GM19193 (cell line): ENCODE results near the gene FBN3.

Experiments
- POLR2A ChIP-seq: IDR thresholded peaks from 4 replicates; pipeline ENCODE4 v1.6.1; 2011; ENCODE audit not compliant: insufficient read depth, insufficient read length; ENCODE audit errors: extremely low read depth

Gene FBN3

GRCh38 chr19:8135946-8136618 is 13.3 kb downstream of the FBN3 start:
- TF ChIP-seq POLR2A, result no peak

- no peak for TF ChIP-seq POLR2A
These were observed 16.4 kb downstream of the FBN3 start for GRCh38 chr19:8132858-8133458.

GRCh38 chr19:8131517-8131916 is 17.9 kb downstream of the FBN3 start:
- TF ChIP-seq POLR2A, result no peak

- no peak for TF ChIP-seq POLR2A
These were observed 20.3 kb downstream of the FBN3 start for GRCh38 chr19:8129061-8129618.

GRCh38 chr19:8128551-8128950 is 20.8 kb downstream of the FBN3 start:
- TF ChIP-seq POLR2A, result no peak

- no peak for TF ChIP-seq POLR2A
These were observed 22.1 kb downstream of the FBN3 start for GRCh38 chr19:8127311-8127710.

- TF ChIP-seq POLR2A, result no peak
These were observed 22.9 kb downstream of the FBN3 start for GRCh38 chr19:8126511-8126910.

GRCh38 chr19:8126008-8126407 is 23.4 kb downstream of the FBN3 start:
- TF ChIP-seq POLR2A, result no peak

GRCh38 chr19:8123683-8124082 is 25.7 kb downstream of the FBN3 start:
- TF ChIP-seq POLR2A, result no peak

- no peak for TF ChIP-seq POLR2A
These were observed 28.5 kb downstream of the FBN3 start for GRCh38 chr19:8120636-8121480.

- TF ChIP-seq POLR2A, result no peak
These were observed 31.4 kb downstream of the FBN3 start for GRCh38 chr19:8117991-8118390.

GRCh38 chr19:8116437-8117293 is 32.7 kb downstream of the FBN3 start:
- no peak for TF ChIP-seq POLR2A

GRCh38 chr19:8115805-8116396 is 33.5 kb downstream of the FBN3 start:
- no peak for TF ChIP-seq POLR2A

GRCh38 chr19:8113017-8113416 is 36.4 kb downstream of the FBN3 start:
- no peak for TF ChIP-seq POLR2A
